ENCODE data around the gene KCNN3.

Gene KCNN3

GRCh38 chr1:154767315-154768240 is 102.5 kb downstream of the KCNN3 start (continued):
- TF ChIP-seq ZNF292 (tag by site-specific recombination; IDR thresholded peaks at IDR 0.05; ENCODE audit: borderline replicate concordance, low read depth) = no peak
- no peak for TF ChIP-seq KLF9 (tag by site-specific recombination; IDR thresholded peaks at IDR 0.05; ENCODE audit: low read depth)
- peak; percentile 73 for TF ChIP-seq PATZ1 (tag by site-specific recombination; IDR thresholded peaks at IDR 0.05)
- no peak for TF ChIP-seq GFI1B (tag by site-specific recombination; IDR thresholded peaks at IDR 0.05)
- 0 out of 2 replicates have a peak, but pooled peaks have one; percentile 29 for TF ChIP-seq BCL11A (tag by site-specific recombination; IDR thresholded peaks at IDR 0.05; ENCODE audit: low read depth)
- TF ChIP-seq ZNF366 (tag by site-specific recombination; conservative IDR thresholded peaks at IDR 0.05) = peak; percentile 78
- no peak for TF ChIP-seq ZNF157 (tag by site-specific recombination; IDR thresholded peaks at IDR 0.05)
- no peak for TF ChIP-seq ZNF174 (tag by site-specific recombination; IDR thresholded peaks at IDR 0.05)
- TF ChIP-seq ELK4 (IDR thresholded peaks at IDR 0.05; ENCODE audit: borderline replicate concordance, low read depth, low read length) = no peak
- peak; percentile 93 for TF ChIP-seq WT1 (tag by site-specific recombination; IDR thresholded peaks at IDR 0.05)
- peak; percentile 86 for TF ChIP-seq ZNF341 (tag by site-specific recombination; IDR thresholded peaks at IDR 0.05; ENCODE audit: low read depth)
- TF ChIP-seq SP2 (tag by site-specific recombination; IDR thresholded peaks at IDR 0.05) = peak; percentile 31
- TF ChIP-seq ZNF449 (tag by site-specific recombination; IDR thresholded peaks at IDR 0.05) = no peak
- TF ChIP-seq MEIS1 (CRISPR knock-in tag; IDR thresholded peaks at IDR 0.05; ENCODE audit: borderline replicate concordance) = no peak
- TF ChIP-seq ZNF513 (tag by site-specific recombination; IDR thresholded peaks at IDR 0.05) = 0 out of 2 replicates have a peak, but pooled peaks have one; percentile 9
- no peak for TF ChIP-seq ZNF426 (tag by site-specific recombination; IDR thresholded peaks at IDR 0.05)
- TF ChIP-seq BCL11B (tag by site-specific recombination; IDR thresholded peaks at IDR 0.05; ENCODE audit: low read depth) = no peak
- TF ChIP-seq ZNF670 (tag by site-specific recombination; IDR thresholded peaks at IDR 0.05; ENCODE audit: low read depth) = no peak
- TF ChIP-seq FEZF1 (tag by site-specific recombination; IDR thresholded peaks at IDR 0.05) = peak; percentile 41; the same call in 1 of the 2 replicates
- TF ChIP-seq KLF7 (tag by site-specific recombination; IDR thresholded peaks at IDR 0.05; ENCODE audit: borderline replicate concordance) = no peak
- peak; percentile 77 for TF ChIP-seq ZXDB (tag by site-specific recombination; IDR thresholded peaks at IDR 0.05)
- TF ChIP-seq ZNF792 (tag by site-specific recombination; IDR thresholded peaks at IDR 0.05) = 0 out of 2 replicates have a peak, but pooled peaks have one; percentile 14
- TF ChIP-seq ZNF324 (tag by site-specific recombination; IDR thresholded peaks at IDR 0.05) = no peak
- TF ChIP-seq ZNF585B (tag by site-specific recombination; IDR thresholded peaks at IDR 0.05) = no peak
- TF ChIP-seq ZSCAN18 (tag by site-specific recombination; IDR thresholded peaks at IDR 0.05) = no peak
